GM19240 (cell line): Measurements from ENCODE around the gene XYLT1.

Experiments
- DNase-seq: peaks from one replicate; pipeline ENCODE4 v3.0.0; 2011; ENCODE audit warnings: low spot score; ENCODE audit not compliant: insufficient read length

The XYLT1 gene

GRCh38 chr16:17235147-17235815 lies 235.5 kb downstream of the XYLT1 start:
- no peak for DNase-seq

DNA sequence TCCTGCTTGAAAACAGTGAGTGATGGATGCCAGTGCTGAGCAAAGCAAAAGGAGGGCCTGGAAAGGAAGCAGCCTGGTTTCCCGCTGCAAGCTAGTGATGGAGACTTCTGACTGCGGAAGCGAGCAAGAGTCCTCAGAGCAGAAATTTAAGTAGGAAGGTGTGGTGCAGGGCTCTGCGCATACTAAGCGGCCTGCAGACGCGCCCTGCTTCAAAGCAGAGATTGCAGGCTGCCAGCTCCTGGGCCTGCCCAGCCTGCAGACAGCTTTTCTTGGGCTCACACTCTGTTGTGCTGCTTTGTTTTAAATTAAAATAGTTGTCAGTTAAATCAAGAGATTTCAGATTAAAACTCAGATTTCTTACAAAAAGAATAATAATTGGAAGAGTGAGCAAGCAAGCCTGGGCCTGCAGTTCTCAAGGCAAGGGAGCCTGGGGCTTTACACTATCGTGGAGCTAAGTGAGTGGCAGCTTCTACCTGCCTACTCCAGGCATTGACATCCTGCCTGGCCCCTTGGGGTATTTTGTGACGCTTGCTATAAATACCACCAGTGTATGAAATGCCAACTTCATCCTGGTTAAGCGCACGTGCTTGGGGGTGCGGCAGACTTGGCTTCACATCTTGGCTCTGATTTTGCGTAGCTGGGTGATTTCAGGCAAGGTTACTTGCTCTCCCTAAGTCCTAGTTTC lies 237.3 kb downstream of the XYLT1 start:
- no peak for DNase-seq

- no peak for DNase-seq
Measured at GRCh38 chr16:17232487-17232886, 238.3 kb downstream of the XYLT1 start.

DNA sequence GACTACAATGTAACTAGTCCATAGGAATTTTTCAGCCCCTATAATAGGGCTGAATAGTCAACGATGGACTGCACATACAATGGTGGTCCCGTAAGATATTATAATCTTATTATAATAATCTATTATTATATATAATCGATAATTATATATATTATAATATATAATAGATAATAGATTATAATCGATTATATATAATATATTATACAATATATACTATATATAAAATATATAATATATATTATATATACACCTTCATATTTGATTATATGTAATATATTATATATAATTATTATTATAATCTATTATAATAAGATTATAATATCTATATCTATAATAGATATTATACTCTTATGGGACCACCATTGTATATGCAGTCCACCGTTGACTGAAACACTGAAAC lies 238.8 kb downstream of the XYLT1 start:
- no peak for DNase-seq

- no peak for DNase-seq
Measured at GRCh38 chr16:17230932-17231581, 239.7 kb downstream of the XYLT1 start.

GRCh38 chr16:17229766-17230165 lies 241.0 kb downstream of the XYLT1 start:
- DNase-seq, result no peak

GRCh38 chr16:17229131-17229530 lies 241.6 kb downstream of the XYLT1 start:
- no peak for DNase-seq

DNA sequence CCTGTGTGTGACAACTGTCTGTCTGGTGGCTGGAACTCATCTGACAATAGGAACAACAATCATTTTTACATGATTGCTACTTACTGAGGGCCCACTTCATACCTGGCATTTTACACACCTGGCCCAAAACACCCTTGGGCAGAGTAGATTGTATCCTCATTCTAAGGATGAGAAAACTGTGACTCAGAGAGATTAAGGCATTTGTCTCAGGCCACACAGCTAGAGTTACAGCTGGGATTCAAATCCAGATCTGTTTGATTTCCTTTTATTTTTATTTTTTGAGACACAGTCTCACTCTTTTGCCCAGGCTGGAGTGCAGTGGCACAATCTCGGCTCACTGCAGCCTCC lies 242.1 kb downstream of the XYLT1 start:
- no peak for DNase-seq

- DNase-seq, result no peak
Measured at GRCh38 chr16:17228048-17228707, 242.6 kb downstream of the XYLT1 start.

GRCh38 chr16:17227278-17227677 lies 243.5 kb downstream of the XYLT1 start:
- DNase-seq, result no peak

DNA sequence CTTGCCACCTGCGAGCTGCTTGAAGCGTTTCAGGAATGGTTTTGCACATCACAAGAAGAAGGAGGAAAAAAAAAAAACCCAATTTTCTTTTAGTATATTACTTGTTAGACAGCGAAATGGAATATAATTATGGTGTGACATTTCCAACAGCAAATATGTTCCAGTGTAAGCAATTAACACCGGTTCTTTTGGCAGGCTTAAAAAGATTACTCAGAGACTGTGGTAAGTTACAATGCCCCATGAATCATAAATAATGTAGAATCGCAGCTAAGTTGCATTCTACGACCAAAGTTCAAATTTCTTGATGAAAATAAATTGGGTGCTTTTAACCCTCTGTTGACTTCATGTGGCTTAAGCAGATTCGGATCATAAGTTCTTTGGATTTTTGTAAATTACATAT lies 245.2 kb downstream of the XYLT1 start:
- no peak for DNase-seq

GRCh38 chr16:17224879-17225281 lies 245.9 kb downstream of the XYLT1 start:
- DNase-seq, result no peak

DNA sequence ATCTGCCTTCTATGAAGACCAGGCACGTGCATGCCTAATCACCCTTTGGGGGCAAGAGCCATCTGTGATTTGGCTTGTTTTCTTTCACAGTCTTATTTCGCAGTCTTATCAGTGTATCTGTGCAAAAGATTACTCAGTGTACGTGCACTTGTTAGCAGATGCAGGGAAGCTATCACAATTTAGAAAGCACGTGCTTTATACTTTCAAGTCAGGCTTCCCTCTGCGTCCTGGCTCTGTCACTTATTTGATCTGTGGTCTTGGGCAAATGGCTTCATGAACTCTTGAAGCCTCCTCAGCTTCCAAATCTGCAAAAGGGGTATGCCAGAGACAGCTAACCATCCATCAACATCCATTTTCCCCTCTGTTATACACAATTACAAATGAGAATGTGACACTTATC lies 246.4 kb downstream of the XYLT1 start:
- DNase-seq, result no peak

GRCh38 chr16:17223576-17223975 lies 247.2 kb downstream of the XYLT1 start:
- no peak for DNase-seq

DNA sequence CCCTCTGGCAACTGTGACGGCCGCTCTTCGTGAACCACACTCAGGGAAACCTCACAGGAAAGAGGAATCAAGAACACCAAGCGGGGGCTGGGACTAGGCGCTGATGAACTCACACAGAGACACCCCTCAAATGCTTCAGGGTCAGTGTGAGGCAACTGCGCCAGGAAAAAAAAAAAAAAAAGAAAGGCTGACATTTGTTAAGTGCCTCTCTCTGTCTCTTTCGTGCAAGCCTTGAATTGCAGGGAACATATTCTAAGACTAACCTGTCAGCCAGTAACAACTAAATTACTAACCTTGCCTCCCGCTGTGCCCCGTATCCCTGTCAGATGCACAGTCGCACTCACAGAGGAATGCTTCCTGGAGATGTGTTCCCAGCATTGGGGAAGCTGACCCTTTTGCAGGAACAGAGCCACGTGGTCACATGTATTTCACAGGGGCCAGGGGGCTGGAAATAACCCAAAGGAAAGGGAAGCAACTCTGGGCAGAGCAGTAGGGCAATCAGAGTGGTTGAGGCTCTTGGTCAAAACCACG lies 247.8 kb downstream of the XYLT1 start:
- no peak for DNase-seq

GRCh38 chr16:17219991-17220390 lies 250.8 kb downstream of the XYLT1 start:
- DNase-seq, result no peak

DNA sequence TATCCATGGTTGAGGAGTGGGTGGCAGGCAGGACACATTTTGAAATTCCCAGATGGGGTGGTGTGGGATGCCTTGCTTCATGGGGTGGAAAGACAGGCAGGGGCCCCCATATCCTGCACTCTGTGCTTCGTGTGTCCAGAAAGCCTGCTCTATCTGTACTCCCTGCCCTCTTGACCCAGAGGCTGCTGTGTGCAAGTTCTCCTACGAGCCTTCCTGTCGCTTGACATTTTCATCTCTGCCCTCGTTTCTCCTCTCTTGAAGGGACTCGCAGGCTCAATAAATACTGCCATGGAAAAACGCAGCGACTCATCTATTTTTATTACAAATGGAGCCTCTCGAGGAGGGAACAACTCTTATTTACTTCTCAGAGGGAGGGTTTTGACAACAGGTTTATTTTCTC lies 254.8 kb downstream of the XYLT1 start:
- no peak for DNase-seq

DNA sequence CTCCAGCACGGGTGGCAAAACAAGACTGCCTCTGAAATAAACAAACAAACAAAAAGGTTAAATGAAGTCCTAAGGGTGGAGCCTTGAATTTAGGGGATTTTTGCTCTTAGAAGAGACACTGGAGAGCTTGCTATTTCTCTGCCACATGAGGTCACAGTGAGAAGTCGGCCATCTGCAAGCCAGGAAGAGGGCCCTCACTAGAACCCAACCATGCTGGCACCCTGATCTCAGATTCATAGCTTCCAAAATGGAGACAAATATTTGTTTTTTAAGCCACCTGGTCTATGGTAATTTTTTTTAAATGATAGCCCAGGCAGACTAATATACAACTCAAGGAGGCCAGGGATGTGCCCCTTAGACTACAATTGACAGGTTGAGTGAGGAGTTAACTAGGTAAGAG lies 255.5 kb downstream of the XYLT1 start:
- no peak for DNase-seq

DNA sequence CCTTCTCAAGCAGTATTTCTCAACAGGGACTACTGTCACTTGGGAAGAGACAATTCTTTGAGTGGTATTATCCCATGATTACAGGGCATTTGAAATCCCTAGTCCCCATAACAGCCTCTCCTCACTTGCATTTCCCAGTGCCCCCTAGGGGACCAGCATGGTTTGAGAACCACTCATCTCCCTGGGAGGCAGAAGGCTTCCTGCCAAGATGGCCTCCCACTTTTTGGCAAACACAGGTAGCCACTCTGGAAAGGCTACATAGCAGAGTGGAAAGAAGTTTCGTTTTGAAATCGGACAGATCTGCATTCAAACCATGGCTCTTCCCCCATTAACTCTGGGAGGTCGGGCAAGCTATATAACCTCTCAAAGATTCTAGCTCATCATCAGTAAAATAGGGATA lies 256.8 kb downstream of the XYLT1 start:
- no peak for DNase-seq

DNA sequence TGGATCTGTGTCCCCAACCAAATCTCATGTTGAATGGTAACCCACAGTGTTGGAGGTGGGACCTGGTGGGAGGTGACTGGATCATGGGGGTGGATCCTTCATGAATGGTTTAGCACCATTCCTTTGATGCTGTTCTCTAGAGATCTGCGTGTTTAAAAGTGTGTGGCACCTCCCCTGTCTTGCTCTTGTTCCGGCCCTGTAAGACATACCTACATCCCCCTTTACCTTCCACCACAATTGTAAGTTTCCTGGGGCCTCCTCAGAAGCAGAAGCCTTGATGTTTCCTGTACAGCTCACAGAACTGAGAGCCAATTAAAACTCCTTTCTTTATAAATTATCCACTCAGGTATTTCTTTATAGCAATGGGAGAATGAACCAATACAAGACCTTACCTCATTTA lies 257.7 kb downstream of the XYLT1 start:
- DNase-seq, result no peak

DNA sequence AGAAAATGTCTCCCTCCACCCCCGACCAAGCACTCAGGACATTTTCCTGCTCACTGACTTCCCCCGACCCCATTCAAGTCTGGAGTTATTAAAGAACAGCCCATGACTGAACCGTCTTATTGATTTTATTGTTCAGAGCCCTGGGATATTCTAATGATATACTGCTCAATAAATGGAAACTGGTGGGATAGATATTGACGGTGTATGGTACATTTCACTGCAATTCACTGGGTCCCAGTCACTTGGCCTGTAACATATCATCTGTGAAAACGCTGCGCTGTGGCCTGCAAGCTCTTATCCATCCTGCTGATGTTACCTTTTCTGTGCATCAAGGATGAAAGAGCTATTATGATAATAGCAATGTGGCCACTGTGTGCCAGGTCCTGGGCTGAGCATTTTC lies 258.2 kb downstream of the XYLT1 start:
- no peak for DNase-seq

GRCh38 chr16:17211797-17212196 lies 259.0 kb downstream of the XYLT1 start:
- DNase-seq, result no peak
